Astrocyte of the cerebellum (primary cell): ENCODE measurements around the gene CMAS.

Experiments used
- DNase-seq: peaks from one replicate; pipeline ENCODE4 v3.0.0-alpha.2; 2011; ENCODE audit warnings: low read depth
- H3K4me3 ChIP-seq: 2 replicates; pipeline ENCODE4 v1.5.1; 2011; ENCODE audit warnings: mild to moderate bottlenecking, low read depth, low read length, moderate library complexity
- in situ Hi-C: cut with HindIII; loops from 2 replicates; pipeline ENCODE4 v1.10.0; 2017; ENCODE audit warnings: low sequenced_read_pairs
- TF ChIP-seq, protein P1 (sequence below): IDR thresholded peaks from 2 replicates; pipeline ENCODE4 v1.5.1; 2012; ENCODE audit warnings: low read length, low read depth, moderate library complexity, mild to moderate bottlenecking; ENCODE audit errors: missing control alignments

Gene CMAS

DNA sequence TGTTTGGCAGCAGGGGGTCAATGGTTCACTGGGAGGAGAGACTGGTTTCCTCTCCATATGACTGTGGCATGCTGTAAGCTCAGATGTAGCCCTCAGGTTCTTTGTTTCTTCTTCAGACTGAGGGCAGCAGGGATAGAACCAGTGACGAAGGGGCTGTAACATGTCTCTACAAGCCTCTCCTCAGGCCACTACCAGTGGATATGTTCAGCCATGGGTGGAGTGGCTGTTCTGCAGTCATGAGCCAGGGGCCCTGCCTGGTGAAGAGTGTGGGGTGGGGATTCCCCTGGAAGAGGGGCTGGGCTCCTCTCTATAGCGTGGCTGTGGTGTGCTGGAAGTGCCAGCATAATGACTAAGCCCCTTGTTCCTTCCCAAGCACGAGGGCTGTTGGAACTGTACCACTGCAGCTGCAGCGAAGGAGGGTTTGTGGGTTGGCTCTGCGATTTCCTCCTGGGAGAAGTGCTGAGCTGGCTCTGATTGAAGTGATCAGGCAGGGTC is 55.8 kb downstream of the CMAS start:
- no peak overlapping the region for H3K4me3 ChIP-seq
- in situ Hi-C loops, result no loop called here
- peak; percentile 95 for DNase-seq
- TF ChIP-seq, protein P1, sequence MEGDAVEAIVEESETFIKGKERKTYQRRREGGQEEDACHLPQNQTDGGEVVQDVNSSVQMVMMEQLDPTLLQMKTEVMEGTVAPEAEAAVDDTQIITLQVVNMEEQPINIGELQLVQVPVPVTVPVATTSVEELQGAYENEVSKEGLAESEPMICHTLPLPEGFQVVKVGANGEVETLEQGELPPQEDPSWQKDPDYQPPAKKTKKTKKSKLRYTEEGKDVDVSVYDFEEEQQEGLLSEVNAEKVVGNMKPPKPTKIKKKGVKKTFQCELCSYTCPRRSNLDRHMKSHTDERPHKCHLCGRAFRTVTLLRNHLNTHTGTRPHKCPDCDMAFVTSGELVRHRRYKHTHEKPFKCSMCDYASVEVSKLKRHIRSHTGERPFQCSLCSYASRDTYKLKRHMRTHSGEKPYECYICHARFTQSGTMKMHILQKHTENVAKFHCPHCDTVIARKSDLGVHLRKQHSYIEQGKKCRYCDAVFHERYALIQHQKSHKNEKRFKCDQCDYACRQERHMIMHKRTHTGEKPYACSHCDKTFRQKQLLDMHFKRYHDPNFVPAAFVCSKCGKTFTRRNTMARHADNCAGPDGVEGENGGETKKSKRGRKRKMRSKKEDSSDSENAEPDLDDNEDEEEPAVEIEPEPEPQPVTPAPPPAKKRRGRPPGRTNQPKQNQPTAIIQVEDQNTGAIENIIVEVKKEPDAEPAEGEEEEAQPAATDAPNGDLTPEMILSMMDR, result no peak

- TF ChIP-seq, protein P1, result no peak
- no peak overlapping the region for H3K4me3 ChIP-seq
- in situ Hi-C loops, result no loop called here
- DNase-seq, result no peak
These were observed 57.4 kb downstream of the CMAS start for GRCh38 chr12:22103418-22103817.

DNA sequence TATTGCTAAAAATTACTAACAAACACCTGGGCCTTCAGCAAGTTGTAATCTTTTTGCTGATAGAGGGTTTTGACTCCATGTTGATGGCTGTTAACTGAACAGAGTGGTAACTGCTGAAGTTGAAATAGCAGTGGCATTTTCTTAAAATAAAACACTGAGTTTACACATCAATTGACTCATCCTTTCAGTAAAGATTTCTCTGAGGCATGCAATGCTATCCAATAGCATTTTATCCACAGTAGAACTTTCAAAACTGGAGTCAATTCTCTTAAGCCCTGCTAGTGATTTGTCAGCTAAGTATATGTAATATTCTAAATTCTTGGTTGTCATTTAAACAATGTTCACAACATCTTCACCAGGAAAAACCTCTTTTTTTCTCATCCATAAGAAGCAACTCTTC is 59.5 kb downstream of the CMAS start:
- H3K4me3 ChIP-seq, result no peak overlapping the region
- in situ Hi-C loops, result no loop called here
- TF ChIP-seq, protein P1, result no peak
- no peak for DNase-seq

GRCh38 chr12:22110176-22110575 is 64.2 kb downstream of the CMAS start:
- no peak overlapping the region for H3K4me3 ChIP-seq
- DNase-seq, result no peak
- TF ChIP-seq, protein P1, result no peak
- in situ Hi-C loops, result no loop called here
